Loucy (cell line): ENCODE measurements around the gene MAPK1.
A peak's percentile ranks its signal among the peaks of the same experiment; 100 is the strongest.

Experiments used
- H2AFZ ChIP-seq: fragments of 200-600 bp; sonication (generic); 2 replicates; pipeline ENCODE4 v1.6.0; 2016; ENCODE audit warnings: antibody characterized with exemption, mild to moderate bottlenecking, low read length, moderate library complexity
- H3F3A ChIP-seq: fragments of 200-600 bp; 2 replicates; pipeline ENCODE4 v1.6.0; 2016; ENCODE audit warnings: antibody characterized with exemption, low read depth, mild to moderate bottlenecking
- H3K27me3 ChIP-seq: fragments of 200-600 bp; sonication (generic); 2 replicates; pipeline ENCODE4 v1.6.1; 2014; ENCODE audit warnings: low read length, mild to moderate bottlenecking; ENCODE audit not compliant: insufficient read depth, poor library complexity, severe bottlenecking
- H3K36me3 ChIP-seq: fragments of 200-600 bp; sonication (generic); 2 replicates; pipeline ENCODE4 v1.6.1; 2016; ENCODE audit warnings: low read length; ENCODE audit not compliant: insufficient read depth
- H3K4me1 ChIP-seq: fragments of 200-600 bp; sonication (generic); 2 replicates; pipeline ENCODE4 v1.5.1; 2014; ENCODE audit warnings: low read length, mild to moderate bottlenecking; ENCODE audit not compliant: insufficient read depth, poor library complexity, severe bottlenecking
- H3K4me2 ChIP-seq: fragments of 200-600 bp; sonication (generic); 2 replicates; pipeline ENCODE4 v1.6.0; 2014; ENCODE audit warnings: antibody characterized with exemption, low read length, low read depth, mild to moderate bottlenecking; ENCODE audit not compliant: poor library complexity, severe bottlenecking
- H3K4me3 ChIP-seq: fragments of 200-600 bp; sonication (generic); 2 replicates; pipeline ENCODE4 v1.5.1; 2014; ENCODE audit warnings: low read length, mild to moderate bottlenecking, mixed read lengths; ENCODE audit not compliant: poor library complexity, severe bottlenecking
- H3K79me2 ChIP-seq: fragments of 200-600 bp; sonication (generic); 2 replicates; pipeline ENCODE4 v1.6.1; 2014; ENCODE audit warnings: low read length; ENCODE audit not compliant: insufficient read depth
- H3K9ac ChIP-seq: fragments of 200-600 bp; sonication (generic); 2 replicates; pipeline ENCODE4 v1.6.0; 2014; ENCODE audit warnings: mild to moderate bottlenecking, low read depth, low read length, moderate library complexity; ENCODE audit not compliant: poor library complexity, severe bottlenecking
- H3K9me2 ChIP-seq: fragments of 200-600 bp; sonication (generic); replicated peaks from 2 replicates; pipeline ENCODE4 v1.6.1; 2016; ENCODE audit warnings: low read depth, low read length, mixed read lengths
- H3K9me3 ChIP-seq: fragments of 200-600 bp; sonication (generic); 2 replicates; pipeline ENCODE4 v1.6.1; 2014; ENCODE audit warnings: mild to moderate bottlenecking, antibody characterized with exemption, low read length, low read depth; ENCODE audit not compliant: insufficient read depth
- H4K20me1 ChIP-seq: fragments of 200-600 bp; sonication (generic); 2 replicates; pipeline ENCODE4 v1.6.0; 2014; ENCODE audit warnings: antibody characterized with exemption, low read length, mild to moderate bottlenecking; ENCODE audit not compliant: insufficient read depth, poor library complexity, severe bottlenecking
- CTCF ChIP-seq: fragments of 200-600 bp; sonication (generic); conservative IDR thresholded peaks from 2 replicates; pipeline ENCODE4 v1.5.1; 2014; ENCODE audit warnings: mild to moderate bottlenecking, antibody characterized with exemption, low read length
- EZH2phosphoT487 ChIP-seq: fragments of 200-600 bp; IDR thresholded peaks from 2 replicates; pipeline ENCODE4 v1.6.1; 2018; ENCODE audit warnings: antibody characterized with exemption, mild to moderate bottlenecking, moderate library complexity, borderline replicate concordance

Gene MAPK1

GRCh38 chr22:21816787-21817496, 50.5 kb downstream of the MAPK1 start:
- peaks cover 95% of the 10 kb centered on the region for H3K79me2 ChIP-seq
- no peak for TF ChIP-seq CTCF
- no peak for TF ChIP-seq EZH2phosphoT487
- peaks cover 4% of the 10 kb centered on the region for H3K36me3 ChIP-seq
- peak overlapping the region; percentile 29 for H3K4me2 ChIP-seq
- no peaks in the 10 kb centered on the region for H3K9me3 ChIP-seq
- peaks cover 47% of the 10 kb centered on the region for H4K20me1 ChIP-seq
- no peaks in the 10 kb centered on the region for H3K27me3 ChIP-seq
- H3K4me3 ChIP-seq: no peak overlapping the region
- no peak overlapping the region for H2AFZ ChIP-seq
- no peaks in the 10 kb centered on the region for H3F3A ChIP-seq
- H3K4me1 ChIP-seq: peaks cover 13% of the 10 kb centered on the region
- no peaks in the 10 kb centered on the region for H3K9me2 ChIP-seq
- no peak overlapping the region for H3K9ac ChIP-seq

- Histone ChIP-seq H3K79me2 (peaks cover 95% of the 10 kb centered on the region), H3K36me3 (peaks cover 4% of the 10 kb centered on the region), H3K9me3 (no peaks in the 10 kb centered on the region), H3K9me2 (no peaks in the 10 kb centered on the region), H3F3A (no peaks in the 10 kb centered on the region), H2AFZ (no peak overlapping the region), H3K4me2 (peak overlapping the region; percentile 29), H3K9ac (no peak overlapping the region), H3K27me3 (no peaks in the 10 kb centered on the region), H4K20me1 (peaks cover 49% of the 10 kb centered on the region), H3K4me3 (no peak overlapping the region), H3K4me1 (peaks cover 13% of the 10 kb centered on the region)
- TF ChIP-seq CTCF (no peak), EZH2phosphoT487 (no peak)
Measured at GRCh38 chr22:21816472-21816786, 51.0 kb downstream of the MAPK1 start.

GRCh38 chr22:21815958-21816357, 51.5 kb downstream of the MAPK1 start:
- H3K4me3 ChIP-seq: no peak overlapping the region
- H3K9me2 ChIP-seq: no peaks in the 10 kb centered on the region
- no peak overlapping the region for H2AFZ ChIP-seq
- H3K27me3 ChIP-seq: no peaks in the 10 kb centered on the region
- no peaks in the 10 kb centered on the region for H3F3A ChIP-seq
- TF ChIP-seq CTCF (no peak), EZH2phosphoT487 (no peak)
- peaks cover 54% of the 10 kb centered on the region for H4K20me1 ChIP-seq
- H3K9ac ChIP-seq: no peak overlapping the region
- H3K36me3 ChIP-seq: peaks cover 4% of the 10 kb centered on the region
- peaks cover 95% of the 10 kb centered on the region for H3K79me2 ChIP-seq
- no peaks in the 10 kb centered on the region for H3K9me3 ChIP-seq
- peaks cover 13% of the 10 kb centered on the region for H3K4me1 ChIP-seq
- peak overlapping the region; percentile 29 for H3K4me2 ChIP-seq
